AG09309 (cell line): ENCODE results near the gene RBM18.

Experiments used
- DNase-seq: peaks from one replicate; pipeline ENCODE4 v3.0.0-alpha.2; 2010; ENCODE audit warnings: low read depth
- H3K4me3 ChIP-seq: 2 replicates; pipeline ENCODE4 v1.5.1; 2011; ENCODE audit warnings: mild to moderate bottlenecking, low read depth, low read length, moderate library complexity; ENCODE audit not compliant: control insufficient read depth
- CTCF ChIP-seq: IDR thresholded peaks from 2 replicates; pipeline ENCODE4 v1.5.1; 2011; ENCODE audit warnings: mild to moderate bottlenecking, low read depth, low read length, inconsistent platforms; ENCODE audit not compliant: insufficient read depth, control insufficient read depth; ENCODE audit errors: missing control alignments

The RBM18 gene

DNA sequence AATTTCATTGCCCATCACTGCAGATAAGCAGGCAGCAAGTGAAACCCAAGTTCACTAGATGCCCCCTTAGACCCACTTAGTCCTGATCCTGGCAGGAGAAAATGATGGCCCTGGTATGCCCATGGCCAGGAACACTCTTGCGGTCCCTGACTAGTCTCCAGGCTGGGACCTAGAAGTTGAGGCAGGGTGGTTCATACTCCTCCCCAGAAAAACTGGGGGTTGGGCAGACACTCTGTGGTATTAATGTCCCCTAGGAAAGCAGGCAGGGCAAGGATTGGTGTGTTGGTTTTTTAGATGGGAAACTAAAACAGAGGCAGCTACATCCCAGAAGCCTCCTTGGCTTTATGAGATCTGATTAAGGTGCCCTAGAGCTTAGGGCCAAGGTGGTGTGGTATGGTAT lies 49.0 kb downstream of the RBM18 start:
- H3K4me3 ChIP-seq, result no peak overlapping the region
- no peak for DNase-seq
- TF ChIP-seq CTCF, result no peak

- TF ChIP-seq CTCF, result no peak
- DNase-seq, result no peak
- H3K4me3 ChIP-seq, result no peak overlapping the region
These were observed 50.1 kb downstream of the RBM18 start for GRCh38 chr9:122214507-122214906.

- no peak for TF ChIP-seq CTCF
- H3K4me3 ChIP-seq, result peak overlapping the region; percentile 12; the same call in 1 of the 2 replicates
- DNase-seq, result no peak
These were observed 50.8 kb downstream of the RBM18 start for GRCh38 chr9:122213589-122214413.

DNA sequence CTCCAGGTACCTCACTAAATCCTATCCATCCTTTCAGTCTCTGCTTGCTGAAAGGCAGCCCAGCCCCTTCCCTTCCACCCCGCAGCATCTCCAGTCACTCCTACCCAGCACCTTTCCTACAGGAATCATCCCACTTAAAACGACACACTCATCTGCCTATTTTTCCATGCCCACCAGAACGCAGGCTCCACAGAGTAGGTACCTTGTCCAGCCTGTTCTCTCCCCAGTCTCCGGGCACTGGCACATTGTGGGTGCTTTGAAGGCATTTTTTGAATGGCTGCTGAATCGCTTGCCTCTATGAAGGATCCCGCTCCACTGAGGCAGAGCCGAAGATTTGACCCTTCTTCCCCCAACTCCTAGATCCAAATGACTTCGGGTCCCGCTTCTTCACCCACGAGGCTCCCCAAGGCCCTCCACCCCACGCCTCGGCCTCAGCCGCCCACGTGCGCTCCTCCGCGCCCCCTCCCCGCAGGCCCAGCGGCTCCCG lies 51.5 kb downstream of the RBM18 start:
- TF ChIP-seq CTCF, result no peak
- H3K4me3 ChIP-seq, result no peak overlapping the region
- no peak for DNase-seq

- TF ChIP-seq CTCF, result no peak
- no peak for DNase-seq
- no peak overlapping the region for H3K4me3 ChIP-seq
These were observed 52.1 kb downstream of the RBM18 start for GRCh38 chr9:122212473-122213004.

GRCh38 chr9:122209451-122209850 lies 55.2 kb downstream of the RBM18 start:
- H3K4me3 ChIP-seq, result no peak overlapping the region
- DNase-seq, result no peak
- no peak for TF ChIP-seq CTCF
